GM23338 (cell line): ENCODE data around the gene CBLC. TPM values are rescaled to one million over a fixed set of nuclear protein-coding genes. Genes with fewer than 3 reads are reported as not detected.

Source experiments
- ATAC-seq: fragments of 200-7000 bp; cut with Tn5 transposase; 3 replicates; pipeline ENCODE4 v1.9.1; 2020
- DNase-seq: peaks from one replicate; pipeline ENCODE4 v3.0.0-alpha.2; 2015; ENCODE audit warnings: low spot score
- H2AFZ ChIP-seq: fragments of 200-600 bp; sonication (generic); 2 replicates; pipeline ENCODE4 v1.8.0; 2016; ENCODE audit warnings: antibody characterized with exemption, mild to moderate bottlenecking, moderate library complexity
- H3F3A ChIP-seq: fragments of 200-600 bp; sonication (generic); replicated peaks from 2 replicates; pipeline ENCODE4 v1.8.0; 2017; ENCODE audit warnings: antibody characterized with exemption, mixed run types, low read depth
- H3K27ac ChIP-seq: fragments of 200-600 bp; sonication (generic); 2 replicates; pipeline ENCODE4 v1.6.1; 2016; ENCODE audit warnings: low read depth
- H3K27me3 ChIP-seq: fragments of 200-600 bp; sonication (generic); 2 replicates; pipeline ENCODE4 v1.8.0; 2016; ENCODE audit warnings: mild to moderate bottlenecking, mixed run types, moderate library complexity; ENCODE audit not compliant: insufficient read depth
- H3K36me3 ChIP-seq: fragments of 200-600 bp; sonication (generic); 2 replicates; pipeline ENCODE4 v1.8.0; 2016; ENCODE audit warnings: mild to moderate bottlenecking; ENCODE audit not compliant: insufficient read depth
- H3K4me1 ChIP-seq: fragments of 200-600 bp; sonication (generic); 2 replicates; pipeline ENCODE4 v1.8.0; 2016; ENCODE audit warnings: mild to moderate bottlenecking, moderate library complexity; ENCODE audit not compliant: insufficient read depth
- H3K4me2 ChIP-seq: fragments of 200-600 bp; sonication (generic); 2 replicates; pipeline ENCODE4 v1.7.1; 2017; ENCODE audit warnings: mixed run types
- H3K4me3 ChIP-seq: fragments of 200-600 bp; sonication (generic); 2 replicates; pipeline ENCODE4 v1.6.1; 2016; ENCODE audit warnings: mixed run types
- H3K79me2 ChIP-seq: fragments of 200-600 bp; sonication (generic); replicated peaks from 2 replicates; pipeline ENCODE4 v1.8.0; 2017; ENCODE audit warnings: mild to moderate bottlenecking; ENCODE audit not compliant: insufficient read depth
- H3K9me2 ChIP-seq: fragments of 200-600 bp; sonication (generic); 2 replicates; pipeline ENCODE4 v1.8.0; 2017; ENCODE audit not compliant: insufficient read depth
- H4K20me1 ChIP-seq: fragments of 200-600 bp; sonication (generic); replicated peaks from 2 replicates; pipeline ENCODE4 v1.8.0; 2017; ENCODE audit warnings: mild to moderate bottlenecking; ENCODE audit not compliant: insufficient read depth
- H3K27ac Mint-ChIP-seq: 2 replicates; pipeline ENCODE4 v1.8.0; 2020; ENCODE audit warnings: inconsistent platforms, mild to moderate bottlenecking, moderate library complexity, mixed read lengths
- H3K27me3 Mint-ChIP-seq: 3 replicates; pipeline ENCODE4 v1.8.0; 2022; ENCODE audit warnings: low read depth, mild to moderate bottlenecking, moderate library complexity, mixed read lengths, inconsistent platforms; ENCODE audit not compliant: insufficient read depth, poor library complexity
- H3K36me3 Mint-ChIP-seq: 3 replicates; pipeline ENCODE4 v1.8.0; 2021; ENCODE audit warnings: low read depth, mild to moderate bottlenecking, inconsistent platforms, moderate library complexity, mixed read lengths
- H3K4me1 Mint-ChIP-seq: 3 replicates; pipeline ENCODE4 v1.8.0; 2020; ENCODE audit warnings: mild to moderate bottlenecking, inconsistent platforms, mixed read lengths
- H3K4me3 Mint-ChIP-seq: 3 replicates; pipeline ENCODE4 v1.8.0; 2021; ENCODE audit warnings: moderate library complexity, mild to moderate bottlenecking, inconsistent platforms, mixed read lengths
- H3K9me3 Mint-ChIP-seq: 3 replicates; pipeline ENCODE4 v1.8.0; 2020; ENCODE audit warnings: moderate library complexity, mild to moderate bottlenecking, inconsistent platforms, mixed read lengths
- CREB1 ChIP-seq: fragments of 250-450 bp; sonication (Bioruptor Pico); IDR thresholded peaks from 2 replicates; pipeline ENCODE4 v1.5.0; 2020; ENCODE audit warnings: low read depth, mild to moderate bottlenecking, moderate library complexity
- CTCF ChIP-seq, 2 experiments: fragments of 200-600 bp in 1 of 2; sonication (generic) in 1 of 2; conservative IDR thresholded peaks; 2 replicates each; pipeline versions ENCODE4 v1.5.1 to v1.6.1; 2016 to 2017; ENCODE audit warnings: antibody characterized with exemption in 2 of 2, low read depth in 2 of 2, mild to moderate bottlenecking in 2 of 2, moderate library complexity in 1 of 2
- ETS1 ChIP-seq: IDR thresholded peaks from 2 replicates; pipeline ENCODE4 v1.6.1; 2016; ENCODE audit warnings: antibody characterized with exemption
- EZH2phosphoT487 ChIP-seq: fragments of 200-600 bp; sonication (generic); IDR thresholded peaks from one replicate; pipeline ENCODE4 v1.8.1; 2018; ENCODE audit warnings: antibody characterized with exemption; ENCODE audit not compliant: unreplicated experiment
- POLR2AphosphoS5 ChIP-seq: IDR thresholded peaks from 2 replicates; pipeline ENCODE4 v1.6.1; 2016; ENCODE audit warnings: antibody characterized with exemption, low read depth
- REST ChIP-seq: IDR thresholded peaks from one replicate; pipeline ENCODE4 v1.6.1; 2018; ENCODE audit warnings: antibody characterized with exemption; ENCODE audit not compliant: unreplicated experiment
- STAT1 ChIP-seq: IDR thresholded peaks from one replicate; pipeline ENCODE4 v1.6.1; 2016; ENCODE audit warnings: antibody characterized with exemption; ENCODE audit not compliant: unreplicated experiment
- ZNF331 ChIP-seq: fragments of 250-450 bp; sonication (Bioruptor Pico); IDR thresholded peaks from 2 replicates; pipeline ENCODE4 v1.5.0; 2020; ENCODE audit warnings: low read depth, mild to moderate bottlenecking, moderate library complexity
- polyA plus RNA-seq: library from polyadenylated mRNA; unstranded; fragments of >200 nt; fragmentation: Nextera tagmentation; extraction: Ambion mirVana; gene quantifications from 2 replicates; pipeline ENCODE4 v1.2.1, GENCODE V29; 2016
- total RNA-seq: library from RNA; depleted of rRNA; stranded (reverse); fragments of >200 nt; shearing (Covaris generic); gene quantifications from 2 replicates; pipeline ENCODE4 v1.2.3, GENCODE V29; 2014

Gene CBLC
- total and polyA plus RNA-seq, 2 experiments from 2014 or later = 14.5 to 29.3 TPM

GRCh38 chr19:44772959-44773358 is 4.7 kb upstream of the CBLC start (continued):
- TF ChIP-seq REST = no peak

GRCh38 chr19:44775676-44776240 is 1.9 kb upstream of the CBLC start:
- H3K4me2 ChIP-seq = no peak overlapping the region
- H3K27ac ChIP-seq = no peak overlapping the region
- no peaks in the 10 kb centered on the region for H3K9me2 ChIP-seq
- H3K9me3 Mint-ChIP-seq = no peaks in the 10 kb centered on the region
- no peaks in the 10 kb centered on the region for H3K27me3 ChIP-seq
- H3K79me2 ChIP-seq = no peaks in the 10 kb centered on the region
- H3K4me3 ChIP-seq = no peak overlapping the region
- peaks cover 4% of the 10 kb centered on the region for H3K4me1 Mint-ChIP-seq
- peaks cover 13% of the 10 kb centered on the region for H3K4me1 ChIP-seq
- no peak overlapping the region for H3K27ac Mint-ChIP-seq
- H3F3A ChIP-seq = 0 out of 2 replicates have a peak, but pooled peaks cover 9% of the 10 kb centered on the region
- peaks cover 11% of the 10 kb centered on the region for H3K27me3 Mint-ChIP-seq
- no peak for ATAC-seq
- no peak for TF ChIP-seq ETS1
- H2AFZ ChIP-seq = no peak overlapping the region
- no peaks in the 10 kb centered on the region; the same call in 1 of the 2 replicates for H4K20me1 ChIP-seq
- no peak overlapping the region for H3K4me3 Mint-ChIP-seq
- H3K36me3 ChIP-seq = no peaks in the 10 kb centered on the region
- DNase-seq = no peak
- no peaks in the 10 kb centered on the region for H3K36me3 Mint-ChIP-seq

- H3F3A ChIP-seq = 0 out of 2 replicates have a peak, but pooled peaks cover 9% of the 10 kb centered on the region
- 0 out of 2 replicates have a peak overlapping the region, but pooled peaks have one; percentile 45 for H3K4me2 ChIP-seq
- no peaks in the 10 kb centered on the region for H3K27me3 ChIP-seq
- DNase-seq = peak; percentile 77
- H3K27ac ChIP-seq = peak overlapping the region; percentile 59; the same call in 1 of the 2 replicates
- no peak for TF ChIP-seq STAT1
- TF ChIP-seq POLR2AphosphoS5 = no peak
- no peak for TF ChIP-seq ZNF331
- TF ChIP-seq EZH2phosphoT487 = no peak
- no peak for TF ChIP-seq CREB1 (CRISPR knock-in tag)
- no peak for TF ChIP-seq CTCF (conservative IDR thresholded peaks at IDR 0.05; ENCODE audit: low read depth in 2 of 2)
- no peaks in the 10 kb centered on the region for H3K79me2 ChIP-seq
- 0 out of 2 replicates have a peak overlapping the region, but pooled peaks have one; percentile 27 for H3K4me3 ChIP-seq
- peak; percentile 15 for ATAC-seq
- H4K20me1 ChIP-seq = no peaks in the 10 kb centered on the region; the same call in 1 of the 2 replicates
- Mint-ChIP-seq H3K4me1 (peaks cover 4% of the 10 kb centered on the region), H3K27ac (no peak overlapping the region), H3K27me3 (peaks cover 10% of the 10 kb centered on the region), H3K36me3 (no peaks in the 10 kb centered on the region), H3K4me3 (peak overlapping the region; percentile 30; the same call in 1 of the 3 replicates), H3K9me3 (no peaks in the 10 kb centered on the region)
- no peaks in the 10 kb centered on the region for H3K9me2 ChIP-seq
- H3K4me1 ChIP-seq = peaks cover 13% of the 10 kb centered on the region
- no peaks in the 10 kb centered on the region for H3K36me3 ChIP-seq
- peak overlapping the region; percentile 35; the same call in 1 of the 2 replicates for H2AFZ ChIP-seq
These were observed 1.1 kb upstream of the CBLC start for GRCh38 chr19:44776402-44777096.
